GM18861 (cell line): ENCODE measurements around the gene TRAM1L1.

Experiments used
- ATAC-seq: cut with Tn5 transposase; IDR thresholded peaks from one replicate; pipeline ENCODE4 v1.9.1; 2021; ENCODE audit not compliant: unreplicated experiment

TRAM1L1 gene

GRCh38 chr4:117084866-117085701, at the start of gene TRAM1L1:
TRAM1L1 (minus strand) TSS chr4:117085576; CDS start chr4:117085393, 183 bp downstream.
- no peak for ATAC-seq

- no peak for ATAC-seq
These were observed 49.0 kb upstream of the TRAM1L1 start for GRCh38 chr4:117134386-117134785.

DNA sequence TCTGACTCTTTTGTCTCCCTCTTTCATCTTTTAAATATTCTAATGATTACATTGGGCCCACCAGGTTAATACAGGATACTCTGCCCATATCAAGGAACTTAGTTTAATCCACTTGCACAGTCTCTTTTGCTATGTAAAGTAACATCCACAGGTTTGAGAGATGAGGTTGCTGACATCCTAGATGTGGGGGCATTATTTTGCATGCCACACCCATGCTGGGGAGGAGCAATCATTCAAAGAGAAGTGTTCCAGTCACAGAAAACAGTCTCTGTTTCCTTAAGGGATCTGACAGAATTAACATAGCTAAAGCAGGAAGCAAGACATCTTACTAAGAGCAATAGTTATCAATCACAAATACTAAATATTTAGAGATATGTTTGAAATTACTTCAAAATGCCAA, 11.5 kb upstream of the TRAM1L1 start:
- ATAC-seq: no peak

DNA sequence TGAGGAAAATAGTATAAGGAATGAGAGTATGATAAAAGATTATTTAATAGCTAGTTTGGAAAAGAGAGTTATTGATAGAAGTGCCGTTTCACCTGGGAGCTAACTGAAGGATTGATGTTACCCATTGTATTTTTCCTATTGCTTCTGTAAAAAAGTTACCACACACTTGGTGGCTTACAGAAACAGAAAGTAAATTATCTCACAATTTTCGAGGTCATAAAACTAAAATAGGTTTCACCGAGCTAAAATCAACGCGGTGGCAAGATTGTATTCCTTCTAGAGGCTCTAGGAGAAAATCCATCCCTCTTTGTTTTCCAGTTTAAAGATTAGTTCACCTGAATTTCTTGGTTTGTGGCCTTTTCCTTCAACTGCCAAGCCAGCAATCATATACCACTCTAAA, 11.1 kb upstream of the TRAM1L1 start:
- ATAC-seq: no peak

- ATAC-seq: no peak
These were observed 8.2 kb upstream of the TRAM1L1 start for GRCh38 chr4:117093571-117093970.

GRCh38 chr4:117077760-117078159, 7.6 kb downstream of the TRAM1L1 start:
- no peak for ATAC-seq

- no peak for ATAC-seq
These were observed 17.3 kb downstream of the TRAM1L1 start for GRCh38 chr4:117068120-117068519.

- no peak for ATAC-seq
These were observed 21.2 kb downstream of the TRAM1L1 start for GRCh38 chr4:117063961-117064696.

DNA sequence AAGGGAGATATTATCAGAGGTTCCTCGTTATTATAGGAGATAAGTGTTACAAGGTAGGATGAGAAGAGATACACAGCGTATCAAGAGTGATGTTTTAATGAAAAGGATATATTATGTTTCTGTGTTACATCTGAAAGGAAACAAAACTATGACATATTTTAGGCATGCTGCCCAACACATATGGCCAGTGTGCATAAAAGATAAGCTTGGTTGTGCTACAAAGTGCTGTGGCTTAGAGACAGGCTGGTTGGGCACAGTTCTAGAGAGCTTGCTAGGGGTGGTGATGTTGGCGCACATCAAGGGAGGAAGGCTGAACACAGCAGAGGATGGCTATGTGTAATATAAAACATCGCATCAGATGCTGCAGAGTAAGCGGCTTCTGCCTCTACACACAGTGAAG, 42.4 kb downstream of the TRAM1L1 start:
- no peak for ATAC-seq
